Type B pancreatic cell (in vitro differentiated cells): ENCODE data around the gene EDA. TPM values are rescaled to one million over a fixed set of nuclear protein-coding genes. Genes with fewer than 3 reads are reported as not detected.

ENCODE experiments used
- DNase-seq: peaks from one replicate; pipeline ENCODE4 v3.0.0; 2021; ENCODE audit warnings: mixed read lengths; ENCODE audit not compliant: unreplicated experiment; ENCODE audit errors: extremely low spot score
- H3K27ac Mint-ChIP-seq: 2 replicates; pipeline ENCODE4 v1.8.0; 2021; ENCODE audit warnings: mild to moderate bottlenecking, mixed read lengths
- H3K27me3 Mint-ChIP-seq: 2 replicates; pipeline ENCODE4 v1.8.0; 2021; ENCODE audit warnings: mixed read lengths
- H3K36me3 Mint-ChIP-seq: 2 replicates; pipeline ENCODE4 v1.8.0; 2021; ENCODE audit warnings: mixed read lengths
- H3K4me1 Mint-ChIP-seq: one replicate; pipeline ENCODE4 v1.8.0; 2021; ENCODE audit warnings: mixed read lengths; ENCODE audit not compliant: unreplicated experiment
- H3K4me3 Mint-ChIP-seq: 2 replicates; pipeline ENCODE4 v1.8.0; 2021; ENCODE audit warnings: mild to moderate bottlenecking, mixed read lengths
- H3K9me3 Mint-ChIP-seq: 2 replicates; pipeline ENCODE4 v1.8.0; 2021; ENCODE audit warnings: mixed read lengths
- total RNA-seq: library from RNA; stranded (reverse); gene quantifications from 2 replicates; pipeline ENCODE4 v1.2.1, GENCODE V29; 2021; ENCODE audit warnings: low replicate concordance
- TF ChIP-seq, protein P1 (sequence below): fragments of 200-600 bp; sonication (generic); conservative IDR thresholded peaks from 2 replicates; pipeline ENCODE4 v1.5.0; 2021; ENCODE audit warnings: antibody characterized with exemption, mild to moderate bottlenecking

The EDA gene
- total RNA-seq, 1 donor from 2014 or later: 4.4 TPM

DNA sequence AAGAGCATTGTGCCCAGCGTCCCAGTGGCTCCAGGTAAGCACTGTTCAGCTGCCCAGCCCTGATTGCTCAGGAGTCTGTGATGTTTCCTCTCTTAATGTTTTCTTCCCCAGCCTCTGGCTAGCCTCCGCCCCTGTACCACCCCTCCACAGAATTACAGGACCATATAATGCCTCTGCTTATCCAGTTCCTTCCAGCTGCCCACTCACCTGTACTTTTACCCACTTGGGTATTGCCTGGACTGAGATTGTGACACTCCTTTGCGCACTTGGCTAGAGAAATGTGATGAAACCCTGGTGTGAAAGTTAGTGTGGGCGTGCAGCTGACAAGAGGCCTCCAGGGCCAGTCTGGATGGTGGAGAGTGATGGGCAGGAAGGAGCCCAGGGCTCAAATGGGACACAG lies 434.0 kb downstream of the EDA start, which contains the start of gene AWAT2:
Gene AWAT2 (minus strand): TSS at position 14 of the 400 bp plus-strand sequence. CDS start 6 bp downstream, at position 8.
- Mint-ChIP-seq H3K27me3 (no peaks in the 10 kb centered on the region), H3K36me3 (no peaks in the 10 kb centered on the region), H3K9me3 (no peaks in the 10 kb centered on the region), H3K27ac (no peak within 1 kb of the TSS), H3K4me3 (no peak within 1 kb of the TSS), H3K4me1 (no peaks in the 10 kb centered on the region)
- no peak for DNase-seq
- TF ChIP-seq, protein P1, sequence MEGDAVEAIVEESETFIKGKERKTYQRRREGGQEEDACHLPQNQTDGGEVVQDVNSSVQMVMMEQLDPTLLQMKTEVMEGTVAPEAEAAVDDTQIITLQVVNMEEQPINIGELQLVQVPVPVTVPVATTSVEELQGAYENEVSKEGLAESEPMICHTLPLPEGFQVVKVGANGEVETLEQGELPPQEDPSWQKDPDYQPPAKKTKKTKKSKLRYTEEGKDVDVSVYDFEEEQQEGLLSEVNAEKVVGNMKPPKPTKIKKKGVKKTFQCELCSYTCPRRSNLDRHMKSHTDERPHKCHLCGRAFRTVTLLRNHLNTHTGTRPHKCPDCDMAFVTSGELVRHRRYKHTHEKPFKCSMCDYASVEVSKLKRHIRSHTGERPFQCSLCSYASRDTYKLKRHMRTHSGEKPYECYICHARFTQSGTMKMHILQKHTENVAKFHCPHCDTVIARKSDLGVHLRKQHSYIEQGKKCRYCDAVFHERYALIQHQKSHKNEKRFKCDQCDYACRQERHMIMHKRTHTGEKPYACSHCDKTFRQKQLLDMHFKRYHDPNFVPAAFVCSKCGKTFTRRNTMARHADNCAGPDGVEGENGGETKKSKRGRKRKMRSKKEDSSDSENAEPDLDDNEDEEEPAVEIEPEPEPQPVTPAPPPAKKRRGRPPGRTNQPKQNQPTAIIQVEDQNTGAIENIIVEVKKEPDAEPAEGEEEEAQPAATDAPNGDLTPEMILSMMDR: no peak

DNA sequence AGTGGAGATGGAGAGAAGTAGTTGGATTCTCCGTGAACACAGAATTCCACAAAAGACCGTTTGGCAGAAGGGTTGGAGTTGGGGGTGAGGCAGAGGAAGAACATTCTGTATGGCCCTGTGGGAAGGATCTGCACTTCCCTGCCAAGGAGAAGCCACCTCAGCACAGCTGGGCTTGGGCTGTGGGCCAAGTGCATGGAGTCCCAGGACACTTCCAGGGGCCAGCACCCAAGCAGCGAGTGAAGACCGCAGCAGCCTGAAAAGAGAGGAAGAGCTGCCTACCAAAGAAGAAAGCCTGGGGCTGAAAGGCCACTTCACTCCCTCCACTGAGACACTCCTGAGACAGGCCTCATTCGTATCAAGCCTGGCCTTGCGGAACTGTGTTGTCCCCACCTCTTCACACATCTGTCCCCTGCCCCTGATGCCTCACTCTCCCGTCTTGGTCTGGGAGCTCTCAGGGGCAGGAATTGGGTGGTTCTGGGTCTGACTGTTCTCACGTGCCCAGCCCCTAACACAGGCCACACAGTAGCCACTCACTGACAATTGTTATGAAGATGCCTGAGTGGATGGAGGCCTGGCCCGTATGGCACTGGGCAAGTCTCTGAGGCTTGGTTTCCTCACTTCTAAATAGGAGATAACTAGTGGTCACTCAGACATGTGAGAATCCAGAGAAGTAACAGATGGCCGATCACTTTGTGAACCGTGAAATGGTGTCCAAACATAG lies 437.1 kb downstream of the EDA start:
- Mint-ChIP-seq H3K27me3 (no peaks in the 10 kb centered on the region), H3K9me3 (no peaks in the 10 kb centered on the region), H3K36me3 (no peaks in the 10 kb centered on the region), H3K4me3 (no peak overlapping the region), H3K4me1 (no peaks in the 10 kb centered on the region), H3K27ac (no peak overlapping the region)
- TF ChIP-seq, protein P1: no peak
- peak; percentile 31 for DNase-seq

DNA sequence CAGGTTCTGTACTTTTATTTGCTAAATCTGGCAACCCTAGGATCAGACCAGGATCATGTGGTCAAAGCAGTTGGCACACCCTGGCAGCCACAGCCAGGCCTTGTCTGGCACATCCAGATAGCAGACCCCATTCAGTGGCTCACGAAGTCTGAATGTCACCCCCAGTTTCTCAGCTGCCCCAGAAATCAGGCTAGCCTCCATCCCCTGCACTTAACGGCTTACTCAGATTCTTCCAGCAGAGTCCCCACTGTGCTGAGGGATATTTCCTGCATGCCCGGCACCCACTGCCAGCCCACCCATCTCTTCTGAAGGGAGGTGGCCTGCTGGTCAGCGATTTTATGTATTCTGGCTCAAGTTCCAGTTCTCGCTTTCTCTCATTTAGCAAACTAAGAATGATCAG lies 438.5 kb downstream of the EDA start:
- Mint-ChIP-seq H3K36me3 (no peaks in the 10 kb centered on the region), H3K27me3 (no peaks in the 10 kb centered on the region), H3K4me1 (no peaks in the 10 kb centered on the region), H3K9me3 (no peaks in the 10 kb centered on the region), H3K4me3 (no peak overlapping the region), H3K27ac (no peak overlapping the region)
- DNase-seq: peak; percentile 24
- TF ChIP-seq, protein P1: no peak

DNA sequence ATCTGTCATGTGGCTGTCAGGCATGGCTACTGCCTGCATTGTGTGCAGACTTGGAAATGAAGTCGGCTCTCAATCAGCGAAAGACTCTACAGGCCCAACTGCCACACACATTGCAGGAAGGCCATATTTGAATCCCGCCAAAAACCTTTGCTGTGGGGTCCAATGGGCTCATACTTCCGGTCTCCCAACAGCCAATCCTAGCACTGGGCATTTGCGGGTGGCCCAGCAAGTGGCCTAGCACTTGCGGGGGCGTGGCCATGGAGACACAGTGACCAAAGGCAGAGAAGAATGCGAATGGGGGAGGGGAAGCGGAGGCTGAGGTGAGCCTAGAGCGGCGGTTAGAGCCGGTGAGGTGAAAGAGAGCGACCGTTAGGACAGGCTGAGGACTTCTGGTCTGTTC lies 446.2 kb downstream of the EDA start, which contains the start of gene OTUD6A:
Gene OTUD6A (plus strand): TSS at position 382 of the 400 bp plus-strand sequence. CDS start 68 bp downstream, outside the sequence.
- Mint-ChIP-seq H3K36me3 (no peaks in the 10 kb centered on the region), H3K4me1 (no peaks in the 10 kb centered on the region), H3K4me3 (no peak within 1 kb of the TSS), H3K27ac (no peak within 1 kb of the TSS), H3K9me3 (no peaks in the 10 kb centered on the region), H3K27me3 (no peaks in the 10 kb centered on the region)
- no peak for DNase-seq
- TF ChIP-seq, protein P1: no peak

GRCh38 chrX:70062961-70063550 lies 447.1 kb downstream of the EDA start:
- H3K27ac Mint-ChIP-seq: no peak overlapping the region
- TF ChIP-seq, protein P1: no peak
- DNase-seq: no peak
- H3K4me3 Mint-ChIP-seq: no peak overlapping the region
- no peaks in the 10 kb centered on the region for H3K4me1 Mint-ChIP-seq
- H3K9me3 Mint-ChIP-seq: no peaks in the 10 kb centered on the region
- H3K27me3 Mint-ChIP-seq: peaks cover 3% of the 10 kb centered on the region
- H3K36me3 Mint-ChIP-seq: no peaks in the 10 kb centered on the region
